Measurements from ENCODE around the gene DMD. TPM values are rescaled to one million over a fixed set of nuclear protein-coding genes. Genes with fewer than 3 reads are reported as not detected.

Gene DMD
- total and polyA plus RNA-seq, 2 of the 13 experiments (the other 11 are each of a cell fraction or from before 2014, with no cell fraction given): 17.6 to 25.9 TPM

DNA sequence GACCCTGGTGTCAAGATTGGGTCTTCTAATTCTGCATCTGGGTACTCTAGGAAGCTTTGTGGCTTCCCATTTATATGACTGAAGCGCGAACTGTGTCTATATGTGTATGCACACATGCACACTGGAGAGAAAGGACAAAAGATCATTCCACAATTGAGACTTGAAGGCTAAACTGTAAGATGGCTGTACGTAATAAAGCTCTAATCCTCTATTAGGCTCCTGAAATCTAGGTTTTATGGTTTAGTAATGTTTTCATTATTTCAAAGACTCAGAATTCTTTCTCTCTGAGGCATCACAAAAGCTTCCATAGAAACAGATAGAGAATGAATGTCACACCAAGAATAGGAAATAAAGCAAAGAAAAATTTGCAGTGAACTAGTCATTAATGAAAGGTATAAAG, 1818.8 kb downstream of the DMD start:
- in situ Hi-C loops (cut with HindIII; ENCODE audit: extremely low pct_ligation_motif_present, low pct_unique_long_range_greater_than_20kb) (no loop called here), intact Hi-C loops (cut with micrococcal nuclease; ENCODE audit: unreplicated experiment) (no loop called here)
- no peak for FAIRE-seq
- TF ChIP-seq HNRNPK (IDR thresholded peaks at IDR 0.05; ENCODE audit: low read depth, low read length, poor library complexity, severe bottlenecking): no peak
- TF ChIP-seq ZBTB42 (CRISPR knock-in tag; IDR thresholded peaks at IDR 0.05): no peak
- TF ChIP-seq NFE2L2 (IDR thresholded peaks at IDR 0.05; ENCODE audit: low read length): no peak
- no peak for TF ChIP-seq TARDBP (CRISPR knock-in tag; IDR thresholded peaks at IDR 0.05)
- no peak for TF ChIP-seq WIZ (CRISPR knock-in tag; IDR thresholded peaks at IDR 0.05)
- TF ChIP-seq ZNF549 (CRISPR knock-in tag; IDR thresholded peaks at IDR 0.05): no peak
- no peak for TF ChIP-seq GABPA (IDR thresholded peaks at IDR 0.05; ENCODE audit: low read depth, low read length)
- TF ChIP-seq GABPA (CRISPR knock-in tag; IDR thresholded peaks at IDR 0.05; ENCODE audit: low read depth): no peak
- TF ChIP-seq, protein P1, sequence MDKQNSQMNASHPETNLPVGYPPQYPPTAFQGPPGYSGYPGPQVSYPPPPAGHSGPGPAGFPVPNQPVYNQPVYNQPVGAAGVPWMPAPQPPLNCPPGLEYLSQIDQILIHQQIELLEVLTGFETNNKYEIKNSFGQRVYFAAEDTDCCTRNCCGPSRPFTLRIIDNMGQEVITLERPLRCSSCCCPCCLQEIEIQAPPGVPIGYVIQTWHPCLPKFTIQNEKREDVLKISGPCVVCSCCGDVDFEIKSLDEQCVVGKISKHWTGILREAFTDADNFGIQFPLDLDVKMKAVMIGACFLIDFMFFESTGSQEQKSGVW (CRISPR knock-in tag; IDR thresholded peaks at IDR 0.05; ENCODE audit: borderline replicate concordance): no peak
- no peak for TF ChIP-seq JARID2 (CRISPR knock-in tag; IDR thresholded peaks at IDR 0.05; ENCODE audit: insufficient replicate concordance)
- TF ChIP-seq, protein P2, sequence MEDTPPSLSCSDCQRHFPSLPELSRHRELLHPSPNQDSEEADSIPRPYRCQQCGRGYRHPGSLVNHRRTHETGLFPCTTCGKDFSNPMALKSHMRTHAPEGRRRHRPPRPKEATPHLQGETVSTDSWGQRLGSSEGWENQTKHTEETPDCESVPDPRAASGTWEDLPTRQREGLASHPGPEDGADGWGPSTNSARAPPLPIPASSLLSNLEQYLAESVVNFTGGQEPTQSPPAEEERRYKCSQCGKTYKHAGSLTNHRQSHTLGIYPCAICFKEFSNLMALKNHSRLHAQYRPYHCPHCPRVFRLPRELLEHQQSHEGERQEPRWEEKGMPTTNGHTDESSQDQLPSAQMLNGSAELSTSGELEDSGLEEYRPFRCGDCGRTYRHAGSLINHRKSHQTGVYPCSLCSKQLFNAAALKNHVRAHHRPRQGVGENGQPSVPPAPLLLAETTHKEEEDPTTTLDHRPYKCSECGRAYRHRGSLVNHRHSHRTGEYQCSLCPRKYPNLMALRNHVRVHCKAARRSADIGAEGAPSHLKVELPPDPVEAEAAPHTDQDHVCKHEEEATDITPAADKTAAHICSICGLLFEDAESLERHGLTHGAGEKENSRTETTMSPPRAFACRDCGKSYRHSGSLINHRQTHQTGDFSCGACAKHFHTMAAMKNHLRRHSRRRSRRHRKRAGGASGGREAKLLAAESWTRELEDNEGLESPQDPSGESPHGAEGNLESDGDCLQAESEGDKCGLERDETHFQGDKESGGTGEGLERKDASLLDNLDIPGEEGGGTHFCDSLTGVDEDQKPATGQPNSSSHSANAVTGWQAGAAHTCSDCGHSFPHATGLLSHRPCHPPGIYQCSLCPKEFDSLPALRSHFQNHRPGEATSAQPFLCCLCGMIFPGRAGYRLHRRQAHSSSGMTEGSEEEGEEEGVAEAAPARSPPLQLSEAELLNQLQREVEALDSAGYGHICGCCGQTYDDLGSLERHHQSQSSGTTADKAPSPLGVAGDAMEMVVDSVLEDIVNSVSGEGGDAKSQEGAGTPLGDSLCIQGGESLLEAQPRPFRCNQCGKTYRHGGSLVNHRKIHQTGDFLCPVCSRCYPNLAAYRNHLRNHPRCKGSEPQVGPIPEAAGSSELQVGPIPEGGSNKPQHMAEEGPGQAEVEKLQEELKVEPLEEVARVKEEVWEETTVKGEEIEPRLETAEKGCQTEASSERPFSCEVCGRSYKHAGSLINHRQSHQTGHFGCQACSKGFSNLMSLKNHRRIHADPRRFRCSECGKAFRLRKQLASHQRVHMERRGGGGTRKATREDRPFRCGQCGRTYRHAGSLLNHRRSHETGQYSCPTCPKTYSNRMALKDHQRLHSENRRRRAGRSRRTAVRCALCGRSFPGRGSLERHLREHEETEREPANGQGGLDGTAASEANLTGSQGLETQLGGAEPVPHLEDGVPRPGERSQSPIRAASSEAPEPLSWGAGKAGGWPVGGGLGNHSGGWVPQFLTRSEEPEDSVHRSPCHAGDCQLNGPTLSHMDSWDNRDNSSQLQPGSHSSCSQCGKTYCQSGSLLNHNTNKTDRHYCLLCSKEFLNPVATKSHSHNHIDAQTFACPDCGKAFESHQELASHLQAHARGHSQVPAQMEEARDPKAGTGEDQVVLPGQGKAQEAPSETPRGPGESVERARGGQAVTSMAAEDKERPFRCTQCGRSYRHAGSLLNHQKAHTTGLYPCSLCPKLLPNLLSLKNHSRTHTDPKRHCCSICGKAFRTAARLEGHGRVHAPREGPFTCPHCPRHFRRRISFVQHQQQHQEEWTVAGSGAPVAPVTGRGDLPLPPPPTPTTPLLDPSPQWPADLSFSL (CRISPR knock-in tag; IDR thresholded peaks at IDR 0.05): no peak
- TF ChIP-seq, protein P3, sequence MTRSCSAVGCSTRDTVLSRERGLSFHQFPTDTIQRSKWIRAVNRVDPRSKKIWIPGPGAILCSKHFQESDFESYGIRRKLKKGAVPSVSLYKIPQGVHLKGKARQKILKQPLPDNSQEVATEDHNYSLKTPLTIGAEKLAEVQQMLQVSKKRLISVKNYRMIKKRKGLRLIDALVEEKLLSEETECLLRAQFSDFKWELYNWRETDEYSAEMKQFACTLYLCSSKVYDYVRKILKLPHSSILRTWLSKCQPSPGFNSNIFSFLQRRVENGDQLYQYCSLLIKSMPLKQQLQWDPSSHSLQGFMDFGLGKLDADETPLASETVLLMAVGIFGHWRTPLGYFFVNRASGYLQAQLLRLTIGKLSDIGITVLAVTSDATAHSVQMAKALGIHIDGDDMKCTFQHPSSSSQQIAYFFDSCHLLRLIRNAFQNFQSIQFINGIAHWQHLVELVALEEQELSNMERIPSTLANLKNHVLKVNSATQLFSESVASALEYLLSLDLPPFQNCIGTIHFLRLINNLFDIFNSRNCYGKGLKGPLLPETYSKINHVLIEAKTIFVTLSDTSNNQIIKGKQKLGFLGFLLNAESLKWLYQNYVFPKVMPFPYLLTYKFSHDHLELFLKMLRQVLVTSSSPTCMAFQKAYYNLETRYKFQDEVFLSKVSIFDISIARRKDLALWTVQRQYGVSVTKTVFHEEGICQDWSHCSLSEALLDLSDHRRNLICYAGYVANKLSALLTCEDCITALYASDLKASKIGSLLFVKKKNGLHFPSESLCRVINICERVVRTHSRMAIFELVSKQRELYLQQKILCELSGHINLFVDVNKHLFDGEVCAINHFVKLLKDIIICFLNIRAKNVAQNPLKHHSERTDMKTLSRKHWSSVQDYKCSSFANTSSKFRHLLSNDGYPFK (CRISPR knock-in tag; IDR thresholded peaks at IDR 0.05; ENCODE audit: borderline replicate concordance): no peak
- TF ChIP-seq ZNF367 (CRISPR knock-in tag; IDR thresholded peaks at IDR 0.05; ENCODE audit: borderline replicate concordance): no peak
- no peak for TF ChIP-seq SP4 (CRISPR knock-in tag; IDR thresholded peaks at IDR 0.05)

More for the DNA sequence above, 1818.8 kb downstream of the DMD start:
- WGBS (ENCODE audit: low lambda C conversion rate): 66% methylated on average over 3 of the region's 3 CpGs
- H3K9me3 ChIP-seq (ENCODE audit: low read length): no peaks in the 10 kb centered on the region
- no peaks in the 10 kb centered on the region for H3K36me3 ChIP-seq (replicated peaks in 1 of 2; ENCODE audit: control insufficient read depth in 1 of 2, insufficient read depth in 2 of 2, low read length in 2 of 2)
- H3K4me1 ChIP-seq (ENCODE audit: insufficient read depth, low read length): no peaks in the 10 kb centered on the region
- CTCF ChIA-PET (ENCODE audit: low intra/inter-chr PET ratio, low total read pairs): no interaction called here
- H3K79me2 ChIP-seq (ENCODE audit: insufficient read depth, low read length): no peaks in the 10 kb centered on the region
- no peak for DNase-seq (ENCODE audit: low spot score)
- no peak overlapping the region for H3K27ac ChIP-seq (ENCODE audit: extremely low read length, insufficient read depth, low read length)
- H3K9ac ChIP-seq (ENCODE audit: insufficient read depth, low read depth, low read length): no peak overlapping the region
- H3K4me3 ChIP-seq (replicated peaks in 1 of 3; ENCODE audit: insufficient read depth in 1 of 3, low read depth in 2 of 3, low read length in 3 of 3): no peak overlapping the region
- no TSS peak for BruUV-seq (replicated peaks)
- POLR2A ChIA-PET: no interaction called here
- H3K27me3 ChIP-seq (ENCODE audit: control insufficient read depth in 1 of 2, insufficient read depth in 2 of 2, low read length in 2 of 2): no peaks in the 10 kb centered on the region
- H3K4me2 ChIP-seq (ENCODE audit: low read depth, low read length): no peak overlapping the region
- ATAC-seq: no peak
- H4K20me1 ChIP-seq (ENCODE audit: insufficient read depth, low read length): no peaks in the 10 kb centered on the region
- no peak overlapping the region for H2AFZ ChIP-seq (ENCODE audit: low read length)

All from HepG2 (cell line).